Activated CD4-positive, alpha-beta memory T cell treated with anti-CD3 and anti-CD28 coated beads for 36 hours (primary cell): ENCODE data around the gene IZUMO1. TPM values are rescaled to one million over a fixed set of nuclear protein-coding genes. Genes with fewer than 3 reads are reported as not detected.

Experiments
- CTCF ChIA-PET: fragments of 350-600 bp; sonication (Branson Sonifier 250); formaldehyde crosslinking; loops from one replicate; lab custom pipeline; 2021; ENCODE audit warnings: antibody characterized with exemption, inconsistent platforms; lab: Charles Lee
- POLR2A ChIA-PET: fragments of 350-600 bp; sonication (Branson Sonifier 250); formaldehyde crosslinking; loops from one replicate; lab custom pipeline; 2021; ENCODE audit warnings: antibody characterized with exemption; lab: Charles Lee
- DNase-seq: peaks from one replicate; pipeline ENCODE4 v3.0.0-alpha.2; 2020
- H3K27ac Mint-ChIP-seq: one replicate; pipeline ENCODE4 v1.8.0; 2021; ENCODE audit warnings: mixed read lengths
- H3K27me3 Mint-ChIP-seq: one replicate; pipeline ENCODE4 v1.8.0; 2021; ENCODE audit warnings: mixed read lengths
- H3K36me3 Mint-ChIP-seq: one replicate; pipeline ENCODE4 v1.8.0; 2021; ENCODE audit warnings: mixed read lengths
- H3K4me1 Mint-ChIP-seq: one replicate; pipeline ENCODE4 v1.8.0; 2021; ENCODE audit warnings: low read depth, mixed read lengths
- H3K4me3 Mint-ChIP-seq: one replicate; pipeline ENCODE4 v1.8.0; 2021; ENCODE audit warnings: mild to moderate bottlenecking, mixed read lengths
- H3K9me3 Mint-ChIP-seq: one replicate; pipeline ENCODE4 v1.8.0; 2021; ENCODE audit warnings: mixed read lengths
- intact Hi-C: fragments of 100-400 bp; cut with micrococcal nuclease; formaldehyde crosslinking; loops from one replicate; pipeline ENCODE4 v1.15.1; 2023
- total RNA-seq, 2 experiments: library from RNA; stranded (reverse); gene quantifications; one replicate each; pipeline ENCODE4 v1.2.3, GENCODE V29; 2021

The IZUMO1 gene
- total RNA-seq, 2 experiments from 2014 or later, result not detected

DNA sequence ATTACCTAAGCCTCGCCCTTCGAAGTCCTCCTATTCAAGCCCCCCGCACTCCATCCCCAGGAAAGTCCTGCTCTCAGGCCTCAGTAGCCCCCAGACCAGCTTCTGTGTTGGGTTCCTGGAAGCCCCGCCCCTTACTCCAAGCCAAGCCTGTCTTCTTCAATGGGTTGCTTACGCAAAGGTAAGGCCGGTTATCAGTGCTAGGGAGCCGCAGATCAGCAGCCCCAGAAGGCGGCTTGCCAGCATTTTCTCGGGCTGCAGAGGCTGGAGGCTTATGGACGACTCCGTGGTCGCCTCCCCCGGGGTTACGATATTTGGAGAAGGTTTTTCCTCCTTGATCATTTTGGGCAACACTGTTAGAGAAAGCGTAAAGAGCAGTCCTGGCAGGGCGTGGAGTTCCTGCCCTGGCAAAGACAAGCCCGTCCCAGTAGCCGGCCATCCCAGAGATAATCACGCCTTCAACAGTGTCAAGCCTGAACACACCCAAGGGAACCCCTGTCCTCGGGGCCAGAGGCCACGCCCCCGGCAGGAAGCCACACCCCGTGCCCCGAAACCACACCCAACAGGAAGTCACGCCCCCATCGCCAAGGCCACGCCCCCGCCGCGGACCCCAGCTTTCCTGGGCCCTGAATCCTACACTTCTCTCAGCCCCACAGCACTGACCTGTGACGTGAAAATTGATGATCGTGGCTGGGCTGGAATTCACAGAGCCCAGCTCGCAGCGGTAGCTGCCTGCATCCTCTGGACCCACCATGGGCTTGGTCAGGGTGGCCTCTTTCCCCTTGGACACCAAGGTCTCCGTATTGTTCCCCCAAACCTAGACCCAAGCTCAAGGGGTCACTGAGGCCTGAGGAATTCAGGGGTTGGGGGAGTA is 5.3 kb downstream of the IZUMO1 start:
- peak; percentile 55 for DNase-seq
- CTCF ChIA-PET, result no interaction called here
- Mint-ChIP-seq H3K4me1 (peaks cover 18% of the 10 kb centered on the region), H3K27ac (no peak overlapping the region), H3K36me3 (no peaks in the 10 kb centered on the region), H3K4me3 (no peak overlapping the region), H3K9me3 (no peaks in the 10 kb centered on the region), H3K27me3 (peaks cover 16% of the 10 kb centered on the region)
- intact Hi-C loops, result no loop called here
- POLR2A ChIA-PET, result no interaction called here

DNA sequence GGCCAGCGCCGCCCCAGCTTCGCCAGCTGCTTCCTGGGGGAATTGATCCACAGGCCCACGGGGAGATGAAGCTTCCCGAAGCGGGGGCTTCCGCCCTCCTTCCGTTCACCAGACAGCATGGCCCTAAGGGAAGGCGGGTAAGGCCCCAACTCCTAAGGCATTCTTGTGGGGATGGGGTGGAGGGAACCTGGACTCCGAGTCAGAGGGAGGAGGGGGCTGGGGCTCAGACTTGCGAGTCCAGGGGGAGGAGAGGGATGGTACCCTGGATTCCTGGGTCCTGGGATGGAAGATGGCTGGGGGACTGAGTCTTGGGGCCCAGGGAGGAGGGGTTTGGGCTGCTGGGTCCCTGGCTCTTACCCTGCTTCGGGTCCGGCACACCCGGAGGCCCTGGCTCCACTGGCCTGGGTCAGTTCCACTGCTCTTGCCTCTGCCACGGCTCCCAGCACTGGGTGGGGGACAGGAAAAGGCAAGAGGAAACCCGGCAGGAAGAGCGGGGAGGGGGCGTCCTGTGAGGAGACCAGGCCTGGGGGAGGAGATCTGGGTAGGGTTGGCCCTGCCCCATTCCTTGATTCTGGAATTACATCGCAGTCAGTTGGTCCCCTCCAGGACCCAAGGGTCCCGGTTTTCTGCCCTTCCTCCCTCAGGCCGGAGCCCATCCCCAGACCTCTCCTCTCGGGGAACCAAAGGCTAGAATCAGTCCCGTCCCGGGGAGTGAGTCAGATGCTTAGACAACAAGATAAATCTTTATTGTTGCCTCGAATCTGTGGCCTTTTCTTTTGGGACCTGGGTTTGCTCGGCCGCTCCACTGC is 6.3 kb downstream of the IZUMO1 start, which contains the start of gene RASIP1:
TSS of gene RASIP1 (minus strand) at position 447 of the 809 bp plus-strand sequence. CDS start at position 119, 328 bp downstream.
- intact Hi-C loops, result no loop called here
- Mint-ChIP-seq H3K27ac (no peak within 1 kb of the TSS), H3K4me3 (no peak within 1 kb of the TSS), H3K27me3 (peaks cover 7% of the 10 kb centered on the region), H3K4me1 (peaks cover 13% of the 10 kb centered on the region), H3K36me3 (no peaks in the 10 kb centered on the region), H3K9me3 (no peaks in the 10 kb centered on the region)
- ChIA-PET CTCF (interaction anchor here (1.3 to 3.4 kb wide), 5 partner anchors 7 to 253 kb away, joined by 3 to 23 read pairs (median 7); partner anchors contain the start of genes GYS1, IZUMO1 and RUVBL2), POLR2A (interaction anchor here (0.9 to 1.2 kb wide), 2 partner anchors 16 to 27 kb away, joined by 3 read pairs; no protein-coding TSS in a partner anchor)
- no peak for DNase-seq

DNA sequence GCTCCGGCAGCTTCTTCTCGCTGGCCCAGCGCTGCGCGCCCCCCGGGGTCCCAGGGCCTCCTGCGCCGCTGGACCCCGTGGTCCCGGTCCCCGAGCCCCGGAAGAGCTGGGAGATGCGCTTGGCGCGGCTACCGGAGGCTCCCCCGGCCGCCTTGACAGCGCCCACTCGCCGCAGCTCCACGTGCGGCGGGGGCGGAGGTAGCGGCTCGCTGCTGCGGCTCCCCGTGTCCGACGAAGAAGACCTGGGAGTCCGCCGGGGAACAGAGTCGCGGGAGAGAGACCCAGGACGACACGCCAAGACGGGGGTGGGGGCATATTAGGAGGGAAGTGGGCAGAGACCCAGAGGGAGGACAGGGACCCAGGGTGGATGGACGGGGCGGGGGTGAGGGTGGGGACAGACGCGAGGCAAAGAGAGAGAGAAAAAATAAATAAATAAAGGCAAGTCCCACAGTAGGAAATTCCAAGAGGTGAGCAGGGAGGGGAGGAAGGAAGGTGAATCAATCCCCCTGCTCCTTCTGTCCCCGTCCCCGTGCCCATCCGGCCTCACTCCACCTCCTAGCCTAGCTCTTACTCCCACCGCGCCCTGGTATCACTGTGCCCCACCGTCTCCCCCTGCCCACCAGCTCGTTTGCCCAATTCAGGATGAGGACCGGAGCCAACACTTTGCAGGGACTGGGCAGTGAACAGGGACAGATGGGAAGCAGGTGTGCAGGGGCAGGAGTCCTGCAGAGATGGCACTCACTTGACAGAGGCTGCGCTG is 7.1 kb downstream of the IZUMO1 start:
- ChIA-PET CTCF (interaction anchor here (1.0 to 3.4 kb wide), 16 partner anchors 8 to 254 kb away, joined by 3 to 23 read pairs (median 6); partner anchors contain the start of genes CA11, GYS1, HSD17B14 and IZUMO1), POLR2A (interaction anchor here (0.5 to 1.4 kb wide), 7 partner anchors 15 to 279 kb away, joined by 3 to 4 read pairs (median 3); partner anchors contain the start of genes BCAT2, PPP1R15A and RUVBL2)
- Mint-ChIP-seq H3K27me3 (peaks cover 7% of the 10 kb centered on the region), H3K9me3 (no peaks in the 10 kb centered on the region), H3K36me3 (no peaks in the 10 kb centered on the region), H3K27ac (no peak overlapping the region), H3K4me1 (peaks cover 13% of the 10 kb centered on the region), H3K4me3 (no peak overlapping the region)
- DNase-seq, result no peak
- intact Hi-C loops, result loop anchor here (2.0 to 5.0 kb wide), 2 partner anchors 19 to 92 kb away; partner anchors contain the start of gene CA11

DNA sequence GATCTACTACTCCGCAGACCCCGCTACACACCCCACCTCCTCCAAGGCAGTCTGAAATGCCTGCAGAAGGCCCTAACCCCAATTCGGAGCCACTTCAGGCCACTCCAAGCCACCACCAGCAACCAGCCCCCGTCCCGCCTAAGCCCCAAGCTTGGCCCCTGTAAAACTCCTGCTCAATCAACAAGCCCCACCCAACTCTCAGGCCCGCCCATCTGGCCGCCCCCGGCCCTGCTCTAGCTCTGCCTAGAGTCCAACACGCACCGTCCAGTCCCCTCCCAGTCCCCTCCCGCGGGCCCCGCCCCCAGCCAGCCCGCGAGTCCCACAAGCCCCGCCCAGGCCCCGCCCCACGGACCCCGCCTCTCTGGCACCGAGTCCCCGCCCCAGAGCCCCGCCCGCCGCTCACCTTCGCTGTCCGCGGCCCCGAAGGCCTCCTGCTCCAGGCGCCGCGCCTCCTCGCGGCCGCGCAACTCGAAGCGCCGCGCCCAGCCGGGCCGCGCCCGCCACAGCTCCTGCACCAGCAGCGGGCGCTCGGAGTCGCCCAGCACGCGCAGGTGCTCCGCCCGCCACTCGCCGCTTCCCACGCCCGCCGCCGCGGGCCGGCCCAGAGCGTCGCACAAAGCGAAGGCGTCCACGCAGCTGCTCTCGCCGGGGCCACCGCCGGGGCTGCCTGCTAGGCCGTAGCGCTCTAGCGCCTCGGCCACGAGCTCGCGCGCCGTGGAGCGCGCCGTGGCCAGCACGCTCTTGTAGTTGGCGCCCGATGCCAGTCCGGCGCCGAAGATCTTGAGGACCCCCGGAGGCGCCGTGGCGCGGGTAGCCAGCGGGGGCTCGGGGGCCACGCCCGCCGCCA is 7.9 kb downstream of the IZUMO1 start:
- no peaks in the 10 kb centered on the region for H3K9me3 Mint-ChIP-seq
- peak; percentile 97 for DNase-seq
- ChIA-PET POLR2A (interaction anchor here (0.5 to 1.4 kb wide), 8 partner anchors 14 to 279 kb away, joined by 3 to 4 read pairs (median 3); partner anchors contain the start of genes BCAT2, PPP1R15A and RUVBL2), CTCF (interaction anchor here (0.6 to 3.4 kb wide), 17 partner anchors 9 to 1136 kb away, joined by 3 to 23 read pairs (median 6); partner anchors contain the start of genes CA11, GYS1, HSD17B14 and IZUMO1)
- H3K27me3 Mint-ChIP-seq, result peaks cover 7% of the 10 kb centered on the region
- H3K27ac Mint-ChIP-seq, result peak overlapping the region; percentile 21
- peaks cover 13% of the 10 kb centered on the region for H3K4me1 Mint-ChIP-seq
- H3K36me3 Mint-ChIP-seq, result no peaks in the 10 kb centered on the region
- H3K4me3 Mint-ChIP-seq, result peak overlapping the region; percentile 34
- intact Hi-C loops, result loop anchor here (2.0 to 5.0 kb wide), 2 partner anchors 18 to 91 kb away; partner anchors contain the start of gene CA11

DNA sequence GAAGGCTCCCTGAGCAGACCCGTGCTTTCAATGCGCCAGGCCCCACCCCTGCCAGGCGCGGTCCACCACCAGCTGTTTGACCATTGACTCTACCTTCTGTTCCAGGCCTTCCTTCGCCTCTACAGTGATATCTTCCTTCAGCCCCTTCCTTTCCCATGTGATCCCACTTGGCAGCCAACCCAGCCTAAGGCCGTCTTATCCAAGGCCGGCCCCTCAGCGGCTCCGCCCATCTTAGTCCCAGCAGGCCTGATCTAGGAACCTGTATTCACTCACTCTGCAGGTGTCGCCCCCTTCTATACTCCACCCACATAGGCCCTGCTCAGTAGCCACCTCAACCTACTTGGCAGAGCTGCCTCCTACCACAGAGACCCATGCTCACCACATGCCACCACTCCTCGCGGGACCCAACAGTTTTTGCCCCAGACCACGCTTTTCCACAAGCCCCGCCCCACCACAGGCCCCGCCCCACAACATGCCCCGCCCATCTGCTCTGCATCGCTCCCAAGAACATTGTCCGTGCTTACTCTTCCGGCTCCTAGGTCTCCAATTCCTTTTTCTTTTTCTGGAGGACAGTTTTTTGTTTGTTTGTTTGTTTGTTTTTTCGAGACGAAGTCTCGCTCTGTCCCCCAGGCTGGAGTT is 9.2 kb downstream of the IZUMO1 start:
- H3K4me3 Mint-ChIP-seq, result no peak overlapping the region
- POLR2A ChIA-PET, result interaction anchor here (0.6 kb wide), 1 partner anchor 32 kb away, joined by 4 read pairs; no protein-coding TSS in a partner anchor
- CTCF ChIA-PET, result interaction anchor here (3.4 kb wide), 1 partner anchor 12 kb away, joined by 23 read pairs; no protein-coding TSS in a partner anchor
- no peak for DNase-seq
- peaks cover 7% of the 10 kb centered on the region for H3K27me3 Mint-ChIP-seq
- peaks cover 13% of the 10 kb centered on the region for H3K4me1 Mint-ChIP-seq
- H3K9me3 Mint-ChIP-seq, result no peaks in the 10 kb centered on the region
- intact Hi-C loops, result loop anchor here (5.0 kb wide), 1 partner anchor 90 kb away; the partner anchor contains the start of gene CA11
- H3K27ac Mint-ChIP-seq, result no peak overlapping the region
- H3K36me3 Mint-ChIP-seq, result no peaks in the 10 kb centered on the region

DNA sequence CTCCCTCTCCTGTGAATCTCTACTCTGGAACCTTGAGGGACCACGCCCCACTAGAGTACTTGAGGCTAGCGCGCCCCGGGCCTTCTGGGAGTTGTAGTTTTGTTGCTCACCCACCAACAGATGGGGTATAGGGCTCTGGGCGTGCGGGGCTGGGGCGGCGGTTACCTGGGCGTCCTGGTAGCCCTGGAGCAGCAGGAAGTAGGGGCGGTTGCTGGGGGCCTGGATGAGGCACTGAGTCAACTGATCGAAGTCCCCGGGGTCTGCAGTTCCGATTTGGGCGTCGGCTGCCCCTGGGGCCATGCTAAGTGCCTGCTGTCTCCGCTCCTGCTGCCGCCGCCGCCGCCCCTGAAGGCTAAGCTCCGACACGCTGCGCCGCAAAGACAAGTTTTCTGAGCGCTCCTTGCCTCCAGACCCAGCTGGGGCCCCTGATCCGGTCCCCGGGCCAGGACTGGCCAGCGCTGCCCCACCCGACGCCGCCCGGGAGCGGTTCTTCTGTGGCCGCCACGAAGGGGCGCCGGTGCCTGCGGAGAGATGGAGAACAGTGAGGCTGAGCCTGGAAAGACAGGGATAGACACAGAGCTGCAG is 11.6 kb downstream of the IZUMO1 start:
- intact Hi-C loops, result loop anchor here (5.0 kb wide), 1 partner anchor 88 kb away; the partner anchor contains the start of gene CA11
- H3K4me3 Mint-ChIP-seq, result no peak overlapping the region
- ChIA-PET CTCF (no interaction called here), POLR2A (no interaction called here)
- H3K27ac Mint-ChIP-seq, result no peak overlapping the region
- peaks cover 6% of the 10 kb centered on the region for H3K4me1 Mint-ChIP-seq
- peaks cover 3% of the 10 kb centered on the region for H3K27me3 Mint-ChIP-seq
- H3K36me3 Mint-ChIP-seq, result no peaks in the 10 kb centered on the region
- no peaks in the 10 kb centered on the region for H3K9me3 Mint-ChIP-seq
- DNase-seq, result no peak

DNA sequence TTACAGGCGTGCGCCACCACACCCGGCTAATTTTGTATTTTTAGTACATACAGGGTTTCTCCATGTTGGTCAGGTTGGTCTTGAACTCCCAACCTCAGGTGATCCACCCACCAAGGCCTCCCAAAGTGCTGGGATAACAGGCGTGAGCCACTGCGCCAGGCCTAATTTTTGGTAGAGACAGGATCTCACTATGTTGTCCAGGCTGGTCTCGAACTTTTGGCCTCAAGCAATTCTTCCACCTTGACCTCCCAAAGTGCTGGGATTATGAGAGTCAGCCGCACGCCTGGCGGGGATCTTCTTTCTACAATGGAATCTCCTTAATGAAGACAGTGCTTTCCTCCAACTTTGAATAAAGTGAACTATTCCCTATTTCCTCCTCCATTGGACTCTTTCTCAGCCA is 12.1 kb downstream of the IZUMO1 start:
- Mint-ChIP-seq H3K9me3 (no peaks in the 10 kb centered on the region), H3K4me3 (no peak overlapping the region), H3K27me3 (no peaks in the 10 kb centered on the region), H3K27ac (no peak overlapping the region), H3K4me1 (peaks cover 3% of the 10 kb centered on the region), H3K36me3 (no peaks in the 10 kb centered on the region)
- ChIA-PET POLR2A (interaction anchor here (0.6 kb wide), 1 partner anchor 10 kb away, joined by 3 read pairs; no protein-coding TSS in a partner anchor), CTCF (interaction anchor here (0.6 to 1.9 kb wide), 2 partner anchors 59 to 91 kb away, joined by 3 to 4 read pairs; no protein-coding TSS in a partner anchor)
- intact Hi-C loops, result loop anchor here (5.0 kb wide), 1 partner anchor 87 kb away; the partner anchor contains the start of gene CA11
- DNase-seq, result no peak

DNA sequence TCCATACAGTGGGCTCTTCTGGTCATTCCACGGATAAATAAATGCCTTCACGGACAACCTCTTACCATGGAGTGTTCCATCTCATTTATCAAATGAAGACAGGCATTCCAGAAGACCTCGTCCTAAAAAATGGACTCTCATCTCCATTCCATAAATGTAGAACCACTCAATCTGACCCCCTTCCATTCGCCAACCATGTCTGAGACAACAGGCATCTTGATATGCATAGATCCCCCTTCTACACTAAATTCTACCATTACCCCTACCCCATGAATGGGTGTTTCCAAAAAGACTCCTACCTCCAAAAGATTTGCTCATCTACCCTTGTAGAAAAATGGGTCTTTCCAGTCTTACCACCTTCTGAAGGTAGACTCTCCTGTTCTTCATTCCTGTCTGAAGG is 15.3 kb downstream of the IZUMO1 start:
- no peak for DNase-seq
- Mint-ChIP-seq H3K36me3 (peaks cover 3% of the 10 kb centered on the region), H3K9me3 (peaks cover 3% of the 10 kb centered on the region), H3K4me1 (peaks cover 3% of the 10 kb centered on the region), H3K4me3 (no peak overlapping the region), H3K27ac (no peak overlapping the region), H3K27me3 (no peaks in the 10 kb centered on the region)
- CTCF ChIA-PET, result no interaction called here
- intact Hi-C loops, result no loop called here
- POLR2A ChIA-PET, result no interaction called here

DNA sequence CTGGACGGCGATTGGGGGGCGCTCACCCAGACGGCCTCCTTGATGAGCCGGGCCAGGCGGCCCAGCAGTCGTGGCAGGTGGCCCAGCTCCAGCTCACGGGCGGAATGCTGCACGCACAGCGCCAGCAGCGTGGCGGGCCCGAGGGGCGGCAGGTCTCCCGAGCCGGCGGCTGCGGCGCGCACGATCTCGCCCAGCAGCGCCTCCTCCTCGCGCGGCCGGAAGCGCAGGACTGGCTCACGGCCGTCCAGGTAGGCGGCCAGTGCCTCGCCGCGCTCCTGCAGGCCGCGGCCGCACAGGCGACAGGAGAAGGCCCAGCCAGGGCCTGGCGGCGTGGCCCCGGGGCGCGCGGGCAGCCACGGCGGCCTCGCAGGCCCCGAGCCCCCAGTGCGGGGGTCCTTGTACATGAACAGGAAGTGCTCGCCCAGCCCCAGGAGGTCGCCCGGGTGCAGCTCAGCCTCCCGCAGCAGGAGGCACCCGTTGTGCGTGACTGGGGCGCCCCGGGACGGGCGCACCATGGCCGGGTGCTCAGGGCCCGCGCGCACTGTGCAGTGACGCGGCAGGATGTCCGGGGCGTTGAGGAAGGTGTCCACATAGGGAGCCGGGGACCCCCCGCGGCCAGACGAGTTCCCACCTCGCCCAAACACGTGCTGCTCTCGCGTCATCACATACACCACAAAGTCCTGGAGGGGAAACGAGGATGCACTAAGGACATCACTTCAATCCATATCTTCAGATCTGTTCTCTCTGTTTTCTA is 17.6 kb downstream of the IZUMO1 start:
- peaks cover 11% of the 10 kb centered on the region for H3K9me3 Mint-ChIP-seq
- H3K27me3 Mint-ChIP-seq, result no peaks in the 10 kb centered on the region
- intact Hi-C loops, result no loop called here
- POLR2A ChIA-PET, result no interaction called here
- peaks cover 14% of the 10 kb centered on the region for H3K36me3 Mint-ChIP-seq
- no peak overlapping the region for H3K27ac Mint-ChIP-seq
- H3K4me1 Mint-ChIP-seq, result peaks cover 17% of the 10 kb centered on the region
- H3K4me3 Mint-ChIP-seq, result no peak overlapping the region
- CTCF ChIA-PET, result no interaction called here
- no peak for DNase-seq
